ENCODE results near the gene CAVIN4. TPM values are rescaled to one million over a fixed set of nuclear protein-coding genes. Genes with fewer than 3 reads are reported as not detected.

The CAVIN4 gene
- total and polyA plus RNA-seq, 2 experiments from 2014 or later: 3.0 to 6.0 TPM

GRCh38 chr9:100589582-100589981, 11.7 kb downstream of the CAVIN4 start (continued):
- TF ChIP-seq JUNB (IDR thresholded peaks at IDR 0.05; ENCODE audit: unreplicated experiment) (no peak), CTCF (conservative IDR thresholded peaks at IDR 0.05; ENCODE audit: low read depth in 2 of 2) (no peak)

GRCh38 chr9:100590481-100590880, 12.6 kb downstream of the CAVIN4 start:
- DNase-seq (ENCODE audit: low spot score): no peak
- Mint-ChIP-seq H3K27ac (no peak overlapping the region), H3K36me3 (ENCODE audit: low read depth) (peaks cover 11% of the 10 kb centered on the region; the same call in 2 of the 3 replicates), H3K4me1 (peaks cover 5% of the 10 kb centered on the region), H3K9me3 (peaks cover 3% of the 10 kb centered on the region; the same call in 1 of the 3 replicates), H3K4me3 (no peak overlapping the region), H3K27me3 (ENCODE audit: insufficient read depth, low read depth, poor library complexity) (peaks cover 6% of the 10 kb centered on the region)
- ATAC-seq: no peak
- TF ChIP-seq REST (IDR thresholded peaks at IDR 0.05; ENCODE audit: unreplicated experiment) (no peak), NANOG (IDR thresholded peaks at IDR 0.05; ENCODE audit: borderline replicate concordance) (no peak), CTCF (conservative IDR thresholded peaks at IDR 0.05; ENCODE audit: low read depth in 2 of 2) (no peak), ZNF462 (CRISPR knock-in tag; IDR thresholded peaks at IDR 0.05) (no peak), STAT1 (IDR thresholded peaks at IDR 0.05; ENCODE audit: unreplicated experiment) (no peak), EZH2phosphoT487 (IDR thresholded peaks at IDR 0.05; ENCODE audit: unreplicated experiment) (no peak)
- no peak overlapping the region for H3K27ac ChIP-seq (ENCODE audit: low read depth)
- H3K79me2 ChIP-seq (replicated peaks; ENCODE audit: insufficient read depth): no peaks in the 10 kb centered on the region
- no peak overlapping the region for H2AFZ ChIP-seq
- no peak overlapping the region for H3K4me2 ChIP-seq
- no peaks in the 10 kb centered on the region for H4K20me1 ChIP-seq (replicated peaks; ENCODE audit: insufficient read depth)
- no peaks in the 10 kb centered on the region for H3K4me1 ChIP-seq (ENCODE audit: insufficient read depth)
- no peak overlapping the region for H3K4me3 ChIP-seq
- peaks cover 8% of the 10 kb centered on the region; the same call in 1 of the 2 replicates for H3K36me3 ChIP-seq (ENCODE audit: insufficient read depth)
- H3F3A ChIP-seq (replicated peaks; ENCODE audit: low read depth): no peaks in the 10 kb centered on the region
- H3K27me3 ChIP-seq (ENCODE audit: insufficient read depth): no peaks in the 10 kb centered on the region
- no peaks in the 10 kb centered on the region for H3K9me2 ChIP-seq (ENCODE audit: insufficient read depth)
